Measurements from ENCODE around the gene SHQ1.

Gene SHQ1

GRCh38 chr3:72891053-72891855, 43.0 kb upstream of the SHQ1 start:
- Histone ChIP-seq H3K4me1 (ENCODE audit: insufficient read depth, low read length, severe bottlenecking) (peaks cover 5% of the 10 kb centered on the region), H3K36me3 (ENCODE audit: insufficient read depth, low read length) (no peaks in the 10 kb centered on the region), H4K20me1 (ENCODE audit: insufficient read depth, low read length) (no peaks in the 10 kb centered on the region), H3K4me3 (ENCODE audit: low read depth, low read length, poor library complexity, severe bottlenecking) (no peak overlapping the region), H3K9me2 (ENCODE audit: low read depth, low read length) (no peaks in the 10 kb centered on the region), H3K79me2 (ENCODE audit: insufficient read depth, low read length) (no peaks in the 10 kb centered on the region), H3K9ac (ENCODE audit: low read length) (no peak overlapping the region), H3F3A (ENCODE audit: insufficient read depth, low read length) (no peaks in the 10 kb centered on the region), H3K27me3 (ENCODE audit: insufficient read depth, low read length) (0 out of 2 replicates have a peak, but pooled peaks cover 3% of the 10 kb centered on the region), H2AFZ (ENCODE audit: low read length) (no peak overlapping the region), H3K4me2 (ENCODE audit: low read length) (no peak overlapping the region), H3K9me3 (ENCODE audit: low read length) (no peaks in the 10 kb centered on the region), H3K27ac (ENCODE audit: low read depth, low read length, poor library complexity, severe bottlenecking) (no peak overlapping the region)
- TF ChIP-seq EZH2 (IDR thresholded peaks at IDR 0.05; ENCODE audit: borderline replicate concordance, low read length) = no peak

GRCh38 chr3:72890166-72890925, 42.1 kb upstream of the SHQ1 start:
- peaks cover 5% of the 10 kb centered on the region for H3K4me1 ChIP-seq (ENCODE audit: insufficient read depth, low read length, severe bottlenecking)
- H3K36me3 ChIP-seq (ENCODE audit: insufficient read depth, low read length) = no peaks in the 10 kb centered on the region
- H2AFZ ChIP-seq (ENCODE audit: low read length) = no peak overlapping the region
- H3K27me3 ChIP-seq (ENCODE audit: insufficient read depth, low read length) = peaks cover 7% of the 10 kb centered on the region; the same call in 1 of the 2 replicates
- no peaks in the 10 kb centered on the region for H3F3A ChIP-seq (ENCODE audit: insufficient read depth, low read length)
- H3K79me2 ChIP-seq (ENCODE audit: insufficient read depth, low read length) = no peaks in the 10 kb centered on the region
- TF ChIP-seq CTCF (IDR thresholded peaks at IDR 0.05; ENCODE audit: low read length) (no peak), EZH2 (IDR thresholded peaks at IDR 0.05; ENCODE audit: borderline replicate concordance, low read length) (no peak)
- H3K4me3 ChIP-seq (ENCODE audit: low read depth, low read length, poor library complexity, severe bottlenecking) = no peak overlapping the region
- H4K20me1 ChIP-seq (ENCODE audit: insufficient read depth, low read length) = no peaks in the 10 kb centered on the region
- no peak overlapping the region for H3K27ac ChIP-seq (ENCODE audit: low read depth, low read length, poor library complexity, severe bottlenecking)
- H3K4me2 ChIP-seq (ENCODE audit: low read length) = no peak overlapping the region
- no peaks in the 10 kb centered on the region for H3K9me3 ChIP-seq (ENCODE audit: low read length)
- H3K9me2 ChIP-seq (ENCODE audit: low read depth, low read length) = no peaks in the 10 kb centered on the region
- H3K9ac ChIP-seq (ENCODE audit: low read length) = no peak overlapping the region

- no peak overlapping the region for H3K9ac ChIP-seq (ENCODE audit: low read length)
- no peaks in the 10 kb centered on the region for H3K9me2 ChIP-seq (ENCODE audit: low read depth, low read length)
- no peaks in the 10 kb centered on the region for H3F3A ChIP-seq (ENCODE audit: insufficient read depth, low read length)
- H3K36me3 ChIP-seq (ENCODE audit: insufficient read depth, low read length) = no peaks in the 10 kb centered on the region
- H2AFZ ChIP-seq (ENCODE audit: low read length) = no peak overlapping the region
- H4K20me1 ChIP-seq (ENCODE audit: insufficient read depth, low read length) = no peaks in the 10 kb centered on the region
- no peaks in the 10 kb centered on the region for H3K9me3 ChIP-seq (ENCODE audit: low read length)
- no peak overlapping the region for H3K27ac ChIP-seq (ENCODE audit: low read depth, low read length, poor library complexity, severe bottlenecking)
- H3K27me3 ChIP-seq (ENCODE audit: insufficient read depth, low read length) = peaks cover 11% of the 10 kb centered on the region; the same call in 1 of the 2 replicates
- H3K79me2 ChIP-seq (ENCODE audit: insufficient read depth, low read length) = no peaks in the 10 kb centered on the region
- H3K4me3 ChIP-seq (ENCODE audit: low read depth, low read length, poor library complexity, severe bottlenecking) = no peak overlapping the region
- H3K4me2 ChIP-seq (ENCODE audit: low read length) = no peak overlapping the region
- peaks cover 5% of the 10 kb centered on the region for H3K4me1 ChIP-seq (ENCODE audit: insufficient read depth, low read length, severe bottlenecking)
- TF ChIP-seq EZH2 (IDR thresholded peaks at IDR 0.05; ENCODE audit: borderline replicate concordance, low read length) = no peak
- no peak for TF ChIP-seq CTCF (IDR thresholded peaks at IDR 0.05; ENCODE audit: low read length)
These were observed 41.3 kb upstream of the SHQ1 start for GRCh38 chr3:72889310-72890165.
